IMR-90 (cell line): ENCODE results near the gene IQSEC1. TPM values are rescaled to one million over a fixed set of nuclear protein-coding genes. Genes with fewer than 3 reads are reported as not detected.

Source experiments
- ATAC-seq: fragments of 200-7000 bp; cut with Tn5 transposase; 2 replicates; pipeline ENCODE4 v1.9.1; 2020; ENCODE audit warnings: low read depth, mild to moderate bottlenecking, moderate library complexity
- BruUV-seq: library from RNA; stranded (reverse); fragments of 400-500 nt; replicated peaks from 2 replicates; lab custom pipeline; 2021; lab: Mats Ljungman, UMichigan
- CTCF ChIA-PET: fragments of 300-600 bp; formaldehyde crosslinking; extraction: SDS; loops from one replicate; lab custom pipeline; 2021; ENCODE audit warnings: antibody characterized with exemption; lab: Yijun Ruan, JAX
- POLR2A ChIA-PET: fragments of 300-600 bp; sonication (Branson Sonifier 250); formaldehyde crosslinking; loops from one replicate; lab custom pipeline; 2022; ENCODE audit warnings: antibody characterized with exemption; ENCODE audit not compliant: unreplicated experiment; lab: Charles Lee
- DNase-seq: peaks from one replicate; pipeline ENCODE4 v3.0.0; 2013
- H2AFZ ChIP-seq: replicated peaks from 2 replicates; pipeline ENCODE3; 2013; ENCODE audit warnings: low read length, mild to moderate bottlenecking; ENCODE audit not compliant: poor library complexity
- H2AK5ac ChIP-seq: 2 replicates; pipeline ENCODE4 v1.6.1; 2013; ENCODE audit warnings: low read depth, low read length, inconsistent platforms
- H2AK9ac ChIP-seq: replicated peaks from 2 replicates; pipeline ENCODE3; 2013; ENCODE audit warnings: mild to moderate bottlenecking, low read depth, low read length, moderate library complexity; ENCODE audit not compliant: poor library complexity
- H2BK120ac ChIP-seq: 2 replicates; pipeline ENCODE4 v1.6.1; 2013; ENCODE audit warnings: low read depth, low read length, inconsistent platforms
- H2BK15ac ChIP-seq: 3 replicates; pipeline ENCODE4 v1.6.1; 2013; ENCODE audit warnings: low read depth, low read length, inconsistent platforms
- H2BK20ac ChIP-seq: 2 replicates; pipeline ENCODE4 v1.6.1; 2013; ENCODE audit warnings: low read depth, mild to moderate bottlenecking, inconsistent platforms, low read length, moderate library complexity
- H2BK5ac ChIP-seq: 2 replicates; pipeline ENCODE4 v1.6.1; 2013; ENCODE audit warnings: mild to moderate bottlenecking, low read depth, low read length, inconsistent platforms; ENCODE audit not compliant: poor library complexity, severe bottlenecking
- H3K14ac ChIP-seq: replicated peaks from 2 replicates; pipeline ENCODE4 v1.6.1; 2013; ENCODE audit warnings: low read depth, low read length, inconsistent platforms
- H3K18ac ChIP-seq: 2 replicates; pipeline ENCODE4 v1.6.1; 2013; ENCODE audit warnings: low read depth, low read length, control low read depth
- H3K23ac ChIP-seq: 2 replicates; pipeline ENCODE4 v1.6.1; 2013; ENCODE audit warnings: low read depth, low read length, inconsistent platforms
- H3K27ac ChIP-seq: 2 replicates; pipeline ENCODE4 v1.5.1; 2013; ENCODE audit warnings: mild to moderate bottlenecking, control low read depth, low read length; ENCODE audit not compliant: insufficient read depth
- H3K27me3 ChIP-seq: 2 replicates; pipeline ENCODE4 v1.6.1; 2013; ENCODE audit warnings: low read length; ENCODE audit not compliant: control insufficient read depth, insufficient read depth
- H3K36me3 ChIP-seq: 2 replicates; pipeline ENCODE4 v1.6.1; 2013; ENCODE audit warnings: low read length, mixed read lengths; ENCODE audit not compliant: control insufficient read depth, insufficient read depth
- H3K4ac ChIP-seq: 2 replicates; pipeline ENCODE4 v1.6.1; 2013; ENCODE audit warnings: low read depth, low read length, inconsistent platforms
- H3K4me1 ChIP-seq: 2 replicates; pipeline ENCODE4 v1.6.1; 2013; ENCODE audit warnings: low read length, mixed read lengths; ENCODE audit not compliant: control insufficient read depth, insufficient read depth
- H3K4me2 ChIP-seq: 2 replicates; pipeline ENCODE4 v1.6.1; 2013; ENCODE audit warnings: low read depth, mild to moderate bottlenecking, control low read depth, low read length, moderate library complexity
- H3K4me3 ChIP-seq: 2 replicates; pipeline ENCODE4 v1.5.1; 2013; ENCODE audit warnings: low read depth, mild to moderate bottlenecking, control low read depth, low read length, moderate library complexity; ENCODE audit not compliant: insufficient read depth
- H3K56ac ChIP-seq: 2 replicates; pipeline ENCODE4 v1.6.1; 2013; ENCODE audit warnings: low read length, inconsistent platforms; ENCODE audit not compliant: insufficient read depth; ENCODE audit errors: extremely low read depth
- H3K79me1 ChIP-seq, 2 experiments: 2 replicates each; pipeline ENCODE4 v1.6.1; 2013; ENCODE audit warnings: low read length in 2 of 2, inconsistent platforms in 1 of 2, low read depth in 1 of 2
- H3K9ac ChIP-seq: 2 replicates; pipeline ENCODE4 v1.6.1; 2013; ENCODE audit warnings: low read depth, low read length, control low read depth
- H3K9me1 ChIP-seq: 2 replicates; pipeline ENCODE4 v1.6.1; 2013; ENCODE audit warnings: low read length, inconsistent platforms; ENCODE audit not compliant: insufficient read depth
- H3K9me3 ChIP-seq: 2 replicates; pipeline ENCODE4 v1.6.1; 2013; ENCODE audit warnings: low read length; ENCODE audit not compliant: control insufficient read depth, insufficient read depth
- H4K20me1 ChIP-seq: 2 replicates; pipeline ENCODE4 v1.6.1; 2013; ENCODE audit warnings: low read length, inconsistent platforms; ENCODE audit not compliant: insufficient read depth
- H4K5ac ChIP-seq: 2 replicates; pipeline ENCODE4 v1.6.1; 2013; ENCODE audit warnings: mild to moderate bottlenecking, low read depth, low read length, control low read depth
- H4K8ac ChIP-seq, 2 experiments: 2 replicates each; pipeline ENCODE4 v1.6.1; 2013; ENCODE audit warnings: low read depth in 2 of 2, low read length in 2 of 2, control low read depth in 1 of 2, inconsistent platforms in 1 of 2
- H4K91ac ChIP-seq: 2 replicates; pipeline ENCODE4 v1.6.1; 2013; ENCODE audit warnings: low read depth, low read length, inconsistent platforms; ENCODE audit not compliant: insufficient read depth
- CEBPB ChIP-seq: IDR thresholded peaks from 2 replicates; pipeline ENCODE4 v1.6.1; 2012; ENCODE audit warnings: low read depth, low read length, improper control_type of control experiment
- CHD1 ChIP-seq: IDR thresholded peaks from 2 replicates; pipeline ENCODE4 v1.6.1; 2012; ENCODE audit warnings: low read depth, low read length, improper control_type of control experiment
- RAD21 ChIP-seq: IDR thresholded peaks from 2 replicates; pipeline ENCODE4 v1.6.1; 2012; ENCODE audit warnings: low read length, improper control_type of control experiment
- RFX5 ChIP-seq: IDR thresholded peaks from 2 replicates; pipeline ENCODE4 v1.8.0; 2012; ENCODE audit warnings: low read depth, mild to moderate bottlenecking, low read length, moderate library complexity
- SMC3 ChIP-seq: fragments of 150-350 bp; IDR thresholded peaks from 2 replicates; pipeline ENCODE4 v1.6.1; 2016; ENCODE audit warnings: low read depth, mild to moderate bottlenecking, antibody characterized with exemption, low read length, moderate library complexity
- WGBS, 2 experiments: methylation state at CpG; one replicate each; pipeline versions ENCODE4 v1.1.5 to v1.1.7; 2013; ENCODE audit warnings: missing lambda C conversion rate in 2 of 2; ENCODE audit not compliant: insufficient read length in 1 of 2; ENCODE audit errors: extremely low coverage in 2 of 2; 5-methylcytosine and 5-hydroxymethylcytosine counted together
- dilution Hi-C: fragments of 300-500 bp; cut with HindIII; formaldehyde crosslinking; loops from one replicate; pipeline ENCODE4 v1.14.3; 2018; ENCODE audit warnings: low sequenced_read_pairs; ENCODE audit not compliant: unreplicated experiment
- in situ Hi-C: fragments of 300-500 bp; cut with MboI; formaldehyde crosslinking; loops from 3 replicates; pipeline ENCODE4 v1.14.3; 2019; ENCODE audit warnings: low sequenced_read_pairs, inconsistent platforms, mixed read lengths
- intact Hi-C: fragments of 100-400 bp; cut with micrococcal nuclease; formaldehyde crosslinking; loops from 2 replicates; pipeline ENCODE4 v1.10.0; 2022
- polyA plus RNA-seq, 3 experiments: library from polyadenylated mRNA; depleted of rRNA; stranded (reverse); fragments of >200 nt; gene quantifications; 2 replicates each; pipeline ENCODE4 v1.2.3, GENCODE V29; 2012; ENCODE audit warnings: low replicate concordance in 1 of 3
- total RNA-seq: library from RNA; depleted of rRNA; stranded (reverse); fragments of >200 nt; gene quantifications from 2 replicates; pipeline ENCODE4 v1.2.3, GENCODE V29; 2012
- TF ChIP-seq, protein P1 (sequence below): fragments of 150-350 bp; IDR thresholded peaks from 2 replicates; pipeline ENCODE4 v1.6.1; 2016; ENCODE audit warnings: low read depth, mild to moderate bottlenecking, low read length, moderate library complexity, borderline replicate concordance
- TF ChIP-seq, protein P2 (sequence below): fragments of 150-350 bp; IDR thresholded peaks from 2 replicates; pipeline ENCODE4 v1.6.1; 2017; ENCODE audit warnings: mild to moderate bottlenecking, antibody characterized with exemption, low read length, low read depth

The IQSEC1 gene
- total and polyA plus RNA-seq, 2 of the 4 experiments (the other 2 are of a cell fraction): 5.9 to 11.9 TPM

DNA sequence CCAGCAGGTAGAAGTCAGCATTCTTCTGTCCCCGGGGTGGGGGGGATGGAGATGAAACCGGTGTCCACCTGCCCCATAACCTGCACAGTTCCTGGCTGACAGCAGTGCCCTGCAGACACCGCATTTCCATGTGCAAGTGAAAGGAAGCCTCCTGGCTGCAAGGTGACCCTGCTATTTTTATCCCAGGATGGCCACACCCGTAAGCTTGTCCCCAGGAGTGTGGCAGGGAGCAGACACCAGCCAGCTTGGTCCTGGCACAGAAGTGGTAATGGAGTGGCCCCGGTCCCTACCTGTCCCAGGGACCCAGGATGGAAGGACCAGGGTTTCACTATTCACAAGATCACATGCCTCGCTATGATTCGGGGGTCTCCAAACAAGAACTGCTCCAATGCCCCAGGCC lies 146.6 kb downstream of the IQSEC1 start:
- peaks cover 2% of the 10 kb centered on the region; the same call in 1 of the 2 replicates for H3K4me1 ChIP-seq
- H4K8ac ChIP-seq: no peak overlapping the region
- no peak overlapping the region for H2BK5ac ChIP-seq
- no peak overlapping the region for H4K5ac ChIP-seq
- no peak overlapping the region for H2AK9ac ChIP-seq
- H3K23ac ChIP-seq: no peak overlapping the region
- no peak for ATAC-seq
- no peak overlapping the region for H2BK120ac ChIP-seq
- dilution Hi-C loops: no loop called here
- H3K14ac ChIP-seq: no peak overlapping the region
- no peak overlapping the region for H3K18ac ChIP-seq
- H3K4me2 ChIP-seq: no peak overlapping the region
- H2BK15ac ChIP-seq: no peak overlapping the region
- H2AK5ac ChIP-seq: no peak overlapping the region
- no peaks in the 10 kb centered on the region for H3K27me3 ChIP-seq
- peaks cover 14% of the 10 kb centered on the region for H4K20me1 ChIP-seq
- no peak overlapping the region for H3K27ac ChIP-seq
- peaks cover 32% of the 10 kb centered on the region for H3K36me3 ChIP-seq
- no peaks in the 10 kb centered on the region for H3K9me3 ChIP-seq
- H4K91ac ChIP-seq: no peak overlapping the region
- H3K9me1 ChIP-seq: no peaks in the 10 kb centered on the region
- H3K79me1 ChIP-seq: peaks cover 0 to 13% of the 10 kb centered on the region in 2 experiments; a peak in 2 of 4 replicates
- H2BK20ac ChIP-seq: no peak overlapping the region
- no peak overlapping the region for H3K56ac ChIP-seq
- no peak overlapping the region for H2AFZ ChIP-seq
- ChIA-PET POLR2A (no interaction called here), CTCF (no interaction called here)
- TF ChIP-seq CEBPB (no peak), SMC3 (no peak), RAD21 (no peak), RFX5 (no peak), CHD1 (no peak)
- TF ChIP-seq, protein P1, sequence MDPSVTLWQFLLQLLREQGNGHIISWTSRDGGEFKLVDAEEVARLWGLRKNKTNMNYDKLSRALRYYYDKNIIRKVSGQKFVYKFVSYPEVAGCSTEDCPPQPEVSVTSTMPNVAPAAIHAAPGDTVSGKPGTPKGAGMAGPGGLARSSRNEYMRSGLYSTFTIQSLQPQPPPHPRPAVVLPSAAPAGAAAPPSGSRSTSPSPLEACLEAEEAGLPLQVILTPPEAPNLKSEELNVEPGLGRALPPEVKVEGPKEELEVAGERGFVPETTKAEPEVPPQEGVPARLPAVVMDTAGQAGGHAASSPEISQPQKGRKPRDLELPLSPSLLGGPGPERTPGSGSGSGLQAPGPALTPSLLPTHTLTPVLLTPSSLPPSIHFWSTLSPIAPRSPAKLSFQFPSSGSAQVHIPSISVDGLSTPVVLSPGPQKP: no peak
- TF ChIP-seq, protein P2, sequence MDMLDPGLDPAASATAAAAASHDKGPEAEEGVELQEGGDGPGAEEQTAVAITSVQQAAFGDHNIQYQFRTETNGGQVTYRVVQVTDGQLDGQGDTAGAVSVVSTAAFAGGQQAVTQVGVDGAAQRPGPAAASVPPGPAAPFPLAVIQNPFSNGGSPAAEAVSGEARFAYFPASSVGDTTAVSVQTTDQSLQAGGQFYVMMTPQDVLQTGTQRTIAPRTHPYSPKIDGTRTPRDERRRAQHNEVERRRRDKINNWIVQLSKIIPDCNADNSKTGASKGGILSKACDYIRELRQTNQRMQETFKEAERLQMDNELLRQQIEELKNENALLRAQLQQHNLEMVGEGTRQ: no peak
- in situ Hi-C loops: no loop called here
- no peak overlapping the region for H3K4ac ChIP-seq
- no peak for DNase-seq
- 100% methylated on average over 3 of the region's 7 CpGs; no CpG with 5 or more reads in 1 of the 2 experiments for whole genome bisulfite sequencing, 2 experiments
- H3K4me3 ChIP-seq: no peak overlapping the region
- BruUV-seq: no TSS peak
- intact Hi-C loops: no loop called here
- no peak overlapping the region for H3K9ac ChIP-seq
